ENCODE measurements around the gene ETDB.

DNA sequence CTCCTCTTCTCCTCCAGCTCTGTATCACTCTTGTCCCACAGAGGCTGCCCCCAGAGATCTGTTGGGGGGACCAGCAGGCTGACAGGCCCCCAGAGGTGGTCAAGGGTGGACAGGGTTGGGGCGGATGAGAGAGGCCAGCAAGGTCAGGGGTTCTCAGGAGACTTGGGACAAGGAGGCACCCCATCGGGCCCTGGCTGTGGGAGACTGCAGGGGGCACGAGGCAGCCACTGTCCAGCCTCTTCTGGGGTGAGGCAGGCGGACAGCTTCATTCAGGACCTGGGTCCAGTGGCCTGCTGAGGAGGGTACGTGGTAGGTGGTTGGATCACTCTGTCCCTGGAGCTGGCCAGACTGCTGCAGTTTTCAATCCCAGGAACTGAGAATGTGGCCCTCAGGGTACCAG is 24.6 kb downstream of the ETDB start:
- TF ChIP-seq EP300 (IDR thresholded peaks at IDR 0.05) (no peak), CTCF (IDR thresholded peaks at IDR 0.05) (no peak), POLR2AphosphoS5 (IDR thresholded peaks at IDR 0.05) (no peak), POLR2A (IDR thresholded peaks at IDR 0.05) (no peak)

All from suprapubic skin (tissue), 4 donors.